Heart left ventricle (tissue), 16 donors: ENCODE results near the gene NOTCH4. TPM values are rescaled to one million over a fixed set of nuclear protein-coding genes. Genes with fewer than 3 reads are reported as not detected.

Source experiments
- ATAC-seq, 4 donors: fragments of 200-7000 bp; cut with Tn5 transposase; one replicate each; pipeline ENCODE4 v1.9.1; 2020 to 2022; ENCODE audit warnings: moderate library complexity in 4 of 4, mild to moderate bottlenecking in 3 of 4, moderate number of reproducible peaks in 1 of 4
- DNase-seq, 5 donors: peaks; one replicate each; pipeline ENCODE4 v3.0.0-alpha.2; 2020
- H3K27ac ChIP-seq, 12 donors: fragments of 200-600 bp; sonication (generic) in 4 of 12; one replicate each; pipeline versions ENCODE4 v1.5.0 to v1.8.0; 2016 to 2022; ENCODE audit warnings: mild to moderate bottlenecking in 2 of 12
- H3K27me3 ChIP-seq, 9 donors: fragments of 200-600 bp; sonication (generic) in 2 of 9; one replicate each; pipeline versions ENCODE4 v1.5.1 to v1.8.0; 2016 to 2022; ENCODE audit warnings: mild to moderate bottlenecking in 3 of 9
- H3K36me3 ChIP-seq, 9 donors: fragments of 200-600 bp; sonication (generic) in 2 of 9; one replicate each; pipeline versions ENCODE4 v1.5.0 to v1.8.0; 2018 to 2022; ENCODE audit warnings: mild to moderate bottlenecking in 2 of 9
- H3K4me1 ChIP-seq, 12 donors: fragments of 200-600 bp; sonication (generic) in 4 of 12; one replicate each; pipeline versions ENCODE4 v1.5.0 to v1.8.0; 2016 to 2022; ENCODE audit warnings: mild to moderate bottlenecking in 3 of 12
- H3K4me3 ChIP-seq, 12 donors: fragments of 200-600 bp; sonication (generic) in 4 of 12; one replicate each; pipeline versions ENCODE4 v1.5.0 to v1.8.0; 2017 to 2022; ENCODE audit warnings: mild to moderate bottlenecking in 9 of 12, moderate library complexity in 4 of 12
- H3K9me3 ChIP-seq, 12 donors: fragments of 200-600 bp; sonication (generic) in 4 of 12; one replicate each; pipeline versions ENCODE4 v1.5.0 to v1.8.0; 2016 to 2022; ENCODE audit warnings: mild to moderate bottlenecking in 1 of 12
- POLR2A ChIP-seq, 2 donors: fragments of 450-650 bp; IDR thresholded peaks; one replicate each; pipeline ENCODE4 v1.6.1; 2017; ENCODE audit warnings: antibody characterized with exemption in 2 of 2, mild to moderate bottlenecking in 2 of 2, moderate library complexity in 2 of 2
- WGBS, 4 donors: extraction: QIAGEN DNeasy Blood & Tissue Kit in 2 of 4; methylation state at CpG; one replicate each; pipeline versions ENCODE4 v1.1.5 to v1.1.7; 2013 to 2018; 5-methylcytosine and 5-hydroxymethylcytosine counted together
- intact Hi-C, 10 donors: fragments of 100-400 bp; cut with DNase I; formaldehyde crosslinking; loops; one replicate each; pipeline versions ENCODE4 v1.11.1 to v1.14.2; 2022
- polyA plus RNA-seq, 2 donors: library from polyadenylated mRNA; stranded (reverse); fragments of 200-250 nt; gene quantifications; one replicate each; pipeline ENCODE4 v1.2.3, GENCODE V29; 2013
- total RNA-seq, 9 donors: library from RNA; depleted of rRNA in 2 of 9; stranded (reverse); fragments of >200 nt in 2 of 9; fragmentation: NEBNext Ultra II Directional in 3 of 9; extraction: Animal tissue kit (Norgen Biotek cat#: 25700) in 3 of 9; gene quantifications; one replicate each; pipeline versions ENCODE4 v1.1.0 to v1.2.4, GENCODE V29; 2016 to 2023
- TF ChIP-seq, protein P1 (sequence below), 12 donors: fragments of 200-600 bp; sonication (generic) in 4 of 12; IDR thresholded peaks; one replicate each; pipeline versions ENCODE4 v1.5.0 to v1.8.0; 2018 to 2022; ENCODE audit warnings: antibody characterized with exemption in 12 of 12, mild to moderate bottlenecking in 5 of 12
- donor health status: ischemic (EF 13 %, LVEDD 7.1; RV severe dilation, severe dysfunction).
- donor health status: healthy with polysubstance abuse.
- donor health status: DM: no; HTN: yes; CAD: no.
- donor health status: DM: no; HTN: no; CAD: no.
- donor health status: ischemic (EF 25% LVEDD 6.9; RV normal size, moderate dysfunction).
- donor health status: ischemic (EF 25% LVEDD 5.7; RV mildly dilated, moderate dysfunction).
- donor health status: healthy.
- donor health status: DM: yes; HTN: yes; CAD: no.
- donor health status: ischemic (EF 35%, LVEDD 5.7; RV mildly dilated, moderate dysfunction).
- donor health status: nonischemic (EF 11% LVEDD 7.7; RV severe dilation, severe dysfunction).
- donor health status: DM: yes; HTN: yes; CAD: no.
- donor health status: PGD.
- donor health status: ischemic (EF 29% LVEDD 5.4; RV normal size, mild dysfunction).
- donor health status: nonischemic (EF 23%, LVEDD 6.1; RV moderate dilation, normal function).

Gene NOTCH4
- total and polyA plus RNA-seq, 11 donors = 15.8 to 55.5 (median 24.9) TPM

DNA sequence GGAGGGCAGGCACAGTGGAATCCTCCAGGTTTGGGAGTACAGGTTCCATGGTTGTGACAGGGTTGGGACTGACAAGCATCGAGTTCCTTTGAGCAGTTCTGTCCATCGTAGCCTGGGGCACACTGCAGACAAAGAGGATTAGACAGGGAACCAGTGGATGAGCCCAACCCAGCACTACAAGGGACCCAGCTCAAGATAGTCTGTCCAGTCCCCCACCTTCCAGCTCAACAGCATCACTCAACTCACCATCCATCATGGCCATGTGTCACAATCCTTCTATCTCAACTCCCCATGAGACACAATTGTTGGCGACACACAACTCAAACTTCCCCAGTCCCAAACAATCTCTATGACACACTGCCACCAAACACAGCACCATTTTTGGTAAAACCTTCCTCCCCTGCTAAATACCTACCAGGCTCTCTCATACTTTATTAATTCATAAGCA, 19.6 kb downstream of the NOTCH4 start:
- intact Hi-C loops = no loop called here
- TF ChIP-seq POLR2A (IDR thresholded peaks at IDR 0.05) = no peak
- TF ChIP-seq, protein P1, sequence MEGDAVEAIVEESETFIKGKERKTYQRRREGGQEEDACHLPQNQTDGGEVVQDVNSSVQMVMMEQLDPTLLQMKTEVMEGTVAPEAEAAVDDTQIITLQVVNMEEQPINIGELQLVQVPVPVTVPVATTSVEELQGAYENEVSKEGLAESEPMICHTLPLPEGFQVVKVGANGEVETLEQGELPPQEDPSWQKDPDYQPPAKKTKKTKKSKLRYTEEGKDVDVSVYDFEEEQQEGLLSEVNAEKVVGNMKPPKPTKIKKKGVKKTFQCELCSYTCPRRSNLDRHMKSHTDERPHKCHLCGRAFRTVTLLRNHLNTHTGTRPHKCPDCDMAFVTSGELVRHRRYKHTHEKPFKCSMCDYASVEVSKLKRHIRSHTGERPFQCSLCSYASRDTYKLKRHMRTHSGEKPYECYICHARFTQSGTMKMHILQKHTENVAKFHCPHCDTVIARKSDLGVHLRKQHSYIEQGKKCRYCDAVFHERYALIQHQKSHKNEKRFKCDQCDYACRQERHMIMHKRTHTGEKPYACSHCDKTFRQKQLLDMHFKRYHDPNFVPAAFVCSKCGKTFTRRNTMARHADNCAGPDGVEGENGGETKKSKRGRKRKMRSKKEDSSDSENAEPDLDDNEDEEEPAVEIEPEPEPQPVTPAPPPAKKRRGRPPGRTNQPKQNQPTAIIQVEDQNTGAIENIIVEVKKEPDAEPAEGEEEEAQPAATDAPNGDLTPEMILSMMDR (IDR thresholded peaks at IDR 0.05) = no peak
- Histone ChIP-seq H3K27ac (no peak overlapping the region), H3K4me3 (no peak overlapping the region), H3K4me1 (no peaks in the 10 kb centered on the region), H3K36me3 (peaks cover 0 to 69% (median 27%) of the 10 kb centered on the region in 9 donors), H3K27me3 (no peaks in the 10 kb centered on the region), H3K9me3 (no peaks in the 10 kb centered on the region)
- 81 to 87% (median 85%) methylated on average over 3 of the region's 3 CpGs for WGBS, 4 donors
- DNase-seq (no peak), ATAC-seq (no peak)

DNA sequence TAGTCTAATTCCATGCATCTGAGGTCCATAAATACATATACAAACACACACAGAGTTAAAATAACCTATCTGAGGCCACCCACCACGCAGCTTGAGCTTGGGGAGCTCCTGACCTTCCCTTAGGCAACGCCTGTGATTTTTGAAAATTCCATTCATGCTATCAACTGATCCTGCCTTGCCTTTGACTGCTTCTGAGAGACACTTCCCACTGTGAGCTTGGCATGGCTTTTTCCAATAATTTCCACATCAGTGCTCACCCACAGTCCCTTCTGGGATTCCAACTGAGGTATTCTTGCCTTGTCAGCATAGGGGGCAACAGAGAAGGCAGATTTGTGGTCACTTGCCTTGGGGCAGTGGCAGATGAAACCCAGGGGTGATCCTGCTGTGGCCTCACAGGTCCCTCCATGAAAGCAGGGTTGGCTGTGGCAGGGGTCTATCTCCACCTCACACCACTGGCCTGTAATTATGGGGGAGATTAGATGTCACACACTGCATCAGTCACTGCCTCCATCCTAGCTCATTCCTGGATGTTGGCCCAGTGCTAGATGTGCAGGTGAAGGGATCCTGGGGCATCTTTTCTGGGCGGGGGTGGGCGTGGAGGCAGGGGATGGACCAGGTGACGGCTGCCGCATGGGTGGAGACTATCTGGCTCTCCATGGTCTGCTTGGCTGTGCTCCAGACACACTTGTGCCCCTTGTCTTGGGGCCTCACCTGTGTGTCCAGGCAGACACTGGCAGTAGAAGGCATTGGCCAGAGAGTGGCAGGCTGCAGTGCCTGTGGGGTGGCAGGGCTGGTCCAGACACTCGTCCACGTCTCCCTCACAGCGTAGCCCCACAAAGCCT, 20.2 kb downstream of the NOTCH4 start:
- intact Hi-C loops = no loop called here
- TF ChIP-seq POLR2A (IDR thresholded peaks at IDR 0.05) = no peak
- TF ChIP-seq, protein P1 (IDR thresholded peaks at IDR 0.05) = no peak
- no peaks in the 10 kb centered on the region for H3K4me1 ChIP-seq
- no peaks in the 10 kb centered on the region for H3K27me3 ChIP-seq
- no peaks in the 10 kb centered on the region for H3K9me3 ChIP-seq
- ATAC-seq (no peak), DNase-seq (no peak)
- no peak overlapping the region for H3K4me3 ChIP-seq
- peaks cover 0 to 67% (median 27%) of the 10 kb centered on the region in 9 donors for H3K36me3 ChIP-seq
- WGBS, 4 donors = 78 to 91% (median 82%) methylated on average over 6 to 9 of the region's 9 CpGs
- no peak overlapping the region for H3K27ac ChIP-seq

DNA sequence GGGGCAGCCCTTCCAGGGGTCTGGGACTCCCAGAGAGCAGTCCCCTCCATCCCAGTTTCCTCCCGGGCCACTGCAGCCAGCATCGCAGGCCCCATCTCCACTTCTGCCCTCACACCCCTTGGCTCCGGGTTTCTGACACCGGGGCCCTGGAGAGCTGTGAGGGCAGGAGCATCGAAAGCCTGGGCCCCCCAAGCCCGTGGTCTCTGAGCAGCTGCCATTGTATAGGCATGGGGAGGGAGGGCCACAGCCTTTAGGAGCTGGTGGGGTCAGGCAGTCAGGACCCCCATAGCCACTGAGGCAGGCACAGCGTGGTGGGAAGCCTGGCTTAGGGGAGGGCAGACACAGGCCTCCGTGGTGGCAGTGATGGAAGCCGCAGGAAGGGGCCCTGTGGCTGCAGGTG, 21.7 kb downstream of the NOTCH4 start:
- WGBS, 4 donors = 83 to 93% (median 86%) methylated on average over 7 to 9 of the region's 9 CpGs
- H3K27ac ChIP-seq = no peak overlapping the region
- TF ChIP-seq, protein P1 (IDR thresholded peaks at IDR 0.05) = no peak
- no peak for TF ChIP-seq POLR2A (IDR thresholded peaks at IDR 0.05)
- H3K4me3 ChIP-seq = no peak overlapping the region
- intact Hi-C loops = no loop called here
- DNase-seq (no peak), ATAC-seq (no peak)
- H3K4me1 ChIP-seq = peaks cover 0 to 8% (median 4%) of the 10 kb centered on the region in 12 donors
- peaks cover 0 to 59% (median 27%) of the 10 kb centered on the region in 9 donors for H3K36me3 ChIP-seq
- H3K9me3 ChIP-seq = no peaks in the 10 kb centered on the region
- no peaks in the 10 kb centered on the region for H3K27me3 ChIP-seq

DNA sequence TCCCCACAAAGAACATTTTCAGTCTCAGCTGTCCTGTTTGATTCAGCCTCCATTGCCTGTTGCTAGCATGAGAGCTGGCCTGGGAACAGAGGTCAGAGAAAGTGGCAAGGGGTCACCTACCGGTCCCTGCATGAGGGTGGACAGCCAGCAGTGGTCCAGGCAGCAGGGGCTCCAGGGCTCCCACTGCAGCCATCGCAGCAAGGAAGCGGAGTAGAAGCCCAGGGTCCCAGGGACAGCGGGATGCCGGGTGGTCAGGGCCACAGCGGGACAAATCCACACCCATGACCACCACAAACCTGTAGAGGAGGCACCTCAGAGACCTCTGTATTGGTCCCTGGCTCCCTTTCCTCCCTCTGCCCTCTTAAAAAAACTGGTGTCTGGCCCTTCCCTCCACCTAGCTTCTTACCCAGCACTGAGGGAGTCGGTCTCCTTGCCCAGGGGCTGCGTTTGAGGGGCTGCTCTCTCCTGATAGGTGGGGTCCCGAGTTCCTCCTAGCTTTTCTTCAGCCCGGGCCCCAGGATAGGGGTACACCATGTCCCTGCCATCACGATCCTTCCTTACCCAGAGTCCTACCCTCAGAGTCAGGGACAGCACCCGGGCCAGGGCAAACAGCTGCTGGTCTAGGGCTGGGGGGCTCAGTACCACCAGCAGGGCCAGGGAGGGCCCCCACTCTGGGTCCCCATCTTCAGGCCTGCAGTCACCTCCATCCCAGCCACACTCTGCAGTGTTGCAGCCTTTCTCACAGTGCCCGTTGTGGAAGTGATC, 23.0 kb downstream of the NOTCH4 start:
- DNase-seq (no peak), ATAC-seq (no peak)
- no peaks in the 10 kb centered on the region for H3K9me3 ChIP-seq
- intact Hi-C loops = no loop called here
- TF ChIP-seq, protein P1 (IDR thresholded peaks at IDR 0.05) = no peak
- TF ChIP-seq POLR2A (IDR thresholded peaks at IDR 0.05) = no peak
- H3K27me3 ChIP-seq = no peaks in the 10 kb centered on the region
- no peak overlapping the region for H3K4me3 ChIP-seq
- H3K36me3 ChIP-seq = peaks cover 0 to 59% (median 27%) of the 10 kb centered on the region in 9 donors
- 82 to 91% (median 89%) methylated on average over 8 to 13 of the region's 13 CpGs for WGBS, 4 donors
- no peak overlapping the region for H3K27ac ChIP-seq
- H3K4me1 ChIP-seq = peaks cover 4 to 19% (median 11%) of the 10 kb centered on the region in 12 donors
